ENCODE results near the gene GOPC.

GOPC gene

GRCh38 chr6:117536317-117536716 lies 66.0 kb downstream of the GOPC start:
- TF ChIP-seq CTCF (conservative IDR thresholded peaks at IDR 0.05) = no peak
- no peak for TF ChIP-seq ZFX (IDR thresholded peaks at IDR 0.05)
- H3K27ac ChIP-seq = no peak overlapping the region

- TF ChIP-seq ZFX (IDR thresholded peaks at IDR 0.05) (no peak), CTCF (conservative IDR thresholded peaks at IDR 0.05) (no peak)
- no peak overlapping the region for H3K27ac ChIP-seq
Observed at GRCh38 chr6:117534974-117535373, 67.3 kb downstream of the GOPC start.

GRCh38 chr6:117533775-117534174 lies 68.5 kb downstream of the GOPC start:
- no peak for TF ChIP-seq ZFX (IDR thresholded peaks at IDR 0.05)
- no peak for TF ChIP-seq CTCF (conservative IDR thresholded peaks at IDR 0.05)
- no peak overlapping the region for H3K27ac ChIP-seq

- no peak for TF ChIP-seq CTCF (conservative IDR thresholded peaks at IDR 0.05)
- TF ChIP-seq ZFX (IDR thresholded peaks at IDR 0.05) = no peak
- no peak overlapping the region for H3K27ac ChIP-seq
Observed at GRCh38 chr6:117531809-117532725, 70.2 kb downstream of the GOPC start.

GRCh38 chr6:117531346-117531745 lies 71.0 kb downstream of the GOPC start:
- no peak for TF ChIP-seq ZFX (IDR thresholded peaks at IDR 0.05)
- TF ChIP-seq CTCF (conservative IDR thresholded peaks at IDR 0.05) = no peak
- H3K27ac ChIP-seq = no peak overlapping the region

GRCh38 chr6:117530467-117531242 lies 71.7 kb downstream of the GOPC start:
- TF ChIP-seq CTCF (conservative IDR thresholded peaks at IDR 0.05) (no peak), ZFX (IDR thresholded peaks at IDR 0.05) (no peak)
- no peak overlapping the region for H3K27ac ChIP-seq

GRCh38 chr6:117525607-117526006 lies 76.7 kb downstream of the GOPC start:
- no peak for TF ChIP-seq CTCF (conservative IDR thresholded peaks at IDR 0.05)
- TF ChIP-seq ZFX (IDR thresholded peaks at IDR 0.05) = no peak
- no peak overlapping the region for H3K27ac ChIP-seq

All from C4-2B (cell line).